DND-41 (cell line): ENCODE results near the gene WRNIP1.

Source experiments
- EZH2 ChIP-seq: IDR thresholded peaks from 3 replicates; pipeline ENCODE4 v1.6.1; 2012; ENCODE audit warnings: borderline replicate concordance, low read depth, mild to moderate bottlenecking, moderate library complexity, low read length, inconsistent platforms; ENCODE audit not compliant: severe bottlenecking
- TF ChIP-seq, protein P1 (sequence below): IDR thresholded peaks from 2 replicates; pipeline ENCODE4 v1.5.1; 2012; ENCODE audit warnings: borderline replicate concordance, low read length, moderate library complexity, mild to moderate bottlenecking; ENCODE audit not compliant: poor library complexity, severe bottlenecking; ENCODE audit errors: extremely low read depth

DNA sequence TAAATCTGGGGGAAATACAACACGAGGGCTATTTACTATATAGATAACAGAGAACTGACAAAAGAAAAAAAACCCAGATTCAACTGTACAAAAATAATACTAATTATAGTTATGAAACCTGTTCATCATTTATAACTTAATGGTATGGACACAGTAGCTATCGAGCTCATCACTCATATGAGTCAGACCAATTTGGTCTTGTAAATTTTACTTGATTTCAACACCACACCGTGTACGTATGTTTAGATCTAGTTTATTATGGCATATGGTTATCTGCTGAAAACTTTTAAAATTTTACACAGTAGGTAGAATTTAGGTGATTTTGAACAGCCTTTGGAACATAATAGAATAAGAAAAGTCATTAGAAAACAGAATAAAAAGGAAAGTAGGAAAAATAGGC is 19.9 kb upstream of the WRNIP1 start:
- TF ChIP-seq, protein P1, sequence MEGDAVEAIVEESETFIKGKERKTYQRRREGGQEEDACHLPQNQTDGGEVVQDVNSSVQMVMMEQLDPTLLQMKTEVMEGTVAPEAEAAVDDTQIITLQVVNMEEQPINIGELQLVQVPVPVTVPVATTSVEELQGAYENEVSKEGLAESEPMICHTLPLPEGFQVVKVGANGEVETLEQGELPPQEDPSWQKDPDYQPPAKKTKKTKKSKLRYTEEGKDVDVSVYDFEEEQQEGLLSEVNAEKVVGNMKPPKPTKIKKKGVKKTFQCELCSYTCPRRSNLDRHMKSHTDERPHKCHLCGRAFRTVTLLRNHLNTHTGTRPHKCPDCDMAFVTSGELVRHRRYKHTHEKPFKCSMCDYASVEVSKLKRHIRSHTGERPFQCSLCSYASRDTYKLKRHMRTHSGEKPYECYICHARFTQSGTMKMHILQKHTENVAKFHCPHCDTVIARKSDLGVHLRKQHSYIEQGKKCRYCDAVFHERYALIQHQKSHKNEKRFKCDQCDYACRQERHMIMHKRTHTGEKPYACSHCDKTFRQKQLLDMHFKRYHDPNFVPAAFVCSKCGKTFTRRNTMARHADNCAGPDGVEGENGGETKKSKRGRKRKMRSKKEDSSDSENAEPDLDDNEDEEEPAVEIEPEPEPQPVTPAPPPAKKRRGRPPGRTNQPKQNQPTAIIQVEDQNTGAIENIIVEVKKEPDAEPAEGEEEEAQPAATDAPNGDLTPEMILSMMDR, result no peak
- TF ChIP-seq EZH2, result no peak
